HepG2 (cell line): ENCODE measurements around the gene SGSM1. TPM values are rescaled to one million over a fixed set of nuclear protein-coding genes. Genes with fewer than 3 reads are reported as not detected.

Experiments used
- ATAC-seq: fragments of 200-7000 bp; cut with Tn5 transposase; 3 replicates; pipeline ENCODE4 v1.9.1; 2020; ENCODE audit warnings: mild to moderate bottlenecking, moderate library complexity
- BruUV-seq: library from RNA; stranded (reverse); fragments of 400-500 nt; replicated peaks from 2 replicates; lab custom pipeline; 2021; lab: Mats Ljungman, UMichigan
- CTCF ChIA-PET: fragments of 300-600 bp; formaldehyde crosslinking; extraction: SDS; loops from one replicate; lab custom pipeline; 2021; ENCODE audit warnings: low total read pairs, inconsistent platforms, low intra/inter-chr PET ratio; lab: Yijun Ruan, JAX
- POLR2A ChIA-PET: fragments of 350-600 bp; sonication (Branson Sonifier 250); formaldehyde crosslinking; loops from one replicate; lab custom pipeline; 2020; ENCODE audit warnings: antibody characterized with exemption, inconsistent platforms; lab: Yijun Ruan, JAX
- DNase-seq: peaks from one replicate; pipeline ENCODE4 v3.0.0-alpha.2; 2015; ENCODE audit warnings: low spot score
- FAIRE-seq: peaks from 3 replicates; lab custom pipeline; 2011; peaks lifted over from hg19 to GRCh38; lab: Jason Lieb, UNC
- H2AFZ ChIP-seq: one replicate; pipeline ENCODE4 v1.6.1; 2011; ENCODE audit warnings: low read length, inconsistent platforms
- H3K27ac ChIP-seq: fragments of 300-600 bp; 3 replicates; pipeline ENCODE4 v1.8.0; 2011; ENCODE audit warnings: mixed run types, mild to moderate bottlenecking, mixed read lengths, low read length, inconsistent platforms; ENCODE audit not compliant: insufficient read depth; ENCODE audit errors: extremely low read length
- H3K27me3 ChIP-seq, 2 experiments: fragments of 200-600 bp in 1 of 2; 2 replicates in 1 of 2; 3 replicates in 1 of 2; pipeline versions ENCODE4 v1.6.0 to v1.8.0; 2011; ENCODE audit warnings: low read length in 2 of 2, mild to moderate bottlenecking in 2 of 2, moderate library complexity in 2 of 2, inconsistent platforms in 1 of 2; ENCODE audit not compliant: insufficient read depth in 2 of 2, control insufficient read depth in 1 of 2
- H3K36me3 ChIP-seq, 2 experiments: fragments of 200-600 bp in 1 of 2; replicated peaks in 1 of 2; 2 replicates in 1 of 2; 3 replicates in 1 of 2; pipeline versions ENCODE4 v1.5.1 to v1.8.0; 2011; ENCODE audit warnings: low read length in 2 of 2, inconsistent platforms in 1 of 2; ENCODE audit not compliant: insufficient read depth in 2 of 2, control insufficient read depth in 1 of 2
- H3K4me1 ChIP-seq: 2 replicates; pipeline ENCODE4 v1.5.1; 2012; ENCODE audit warnings: low read length, inconsistent platforms; ENCODE audit not compliant: insufficient read depth
- H3K4me2 ChIP-seq: 2 replicates; pipeline ENCODE4 v1.6.0; 2011; ENCODE audit warnings: low read depth, low read length, inconsistent platforms
- H3K4me3 ChIP-seq, 3 experiments: fragments of 200-600 bp in 1 of 3; sonication (generic), shearing (Covaris generic) in 1 of 3; replicated peaks in 1 of 3; 2 replicates each; pipeline ENCODE4 v1.5.1; 2011 to 2016; ENCODE audit warnings: low read length in 3 of 3, inconsistent platforms in 2 of 3, low read depth in 2 of 3, mild to moderate bottlenecking in 2 of 3, control low read depth in 1 of 3, mixed read lengths in 1 of 3; ENCODE audit not compliant: insufficient read depth in 1 of 3
- H3K79me2 ChIP-seq: one replicate; pipeline ENCODE4 v1.6.1; 2011; ENCODE audit warnings: low read length, inconsistent platforms; ENCODE audit not compliant: insufficient read depth
- H3K9ac ChIP-seq: 2 replicates; pipeline ENCODE4 v1.6.0; 2011; ENCODE audit warnings: mild to moderate bottlenecking, low read depth, low read length, inconsistent platforms; ENCODE audit not compliant: insufficient read depth
- H3K9me3 ChIP-seq: 2 replicates; pipeline ENCODE4 v1.5.1; 2012; ENCODE audit warnings: mild to moderate bottlenecking, low read length
- H4K20me1 ChIP-seq: 2 replicates; pipeline ENCODE4 v1.6.0; 2011; ENCODE audit warnings: inconsistent platforms, mild to moderate bottlenecking, low read length, moderate library complexity; ENCODE audit not compliant: insufficient read depth
- ETV5 ChIP-seq: IDR thresholded peaks from 2 replicates; pipeline ENCODE4 v1.6.1; 2018; ENCODE audit warnings: missing biosample characterization, missing genetic modification reagents, inconsistent platforms, borderline replicate concordance
- MAFF ChIP-seq: IDR thresholded peaks from 2 replicates; pipeline ENCODE4 v1.6.1; 2011; ENCODE audit warnings: low read depth, low read length, improper control_type of control experiment
- MED8 ChIP-seq: sonication (generic); formaldehyde crosslinking; IDR thresholded peaks from 2 replicates; pipeline ENCODE4 v1.8.1; 2023; ENCODE audit warnings: mild to moderate bottlenecking, missing genetic modification reagents; ENCODE audit not compliant: insufficient replicate concordance
- NKX3-1 ChIP-seq: sonication (generic); formaldehyde crosslinking; IDR thresholded peaks from 2 replicates; pipeline ENCODE4 v1.5.0; 2020; ENCODE audit warnings: missing genetic modification reagents
- PHB2 ChIP-seq: fragments of 450-650 bp; IDR thresholded peaks from 2 replicates; pipeline ENCODE4 v1.6.1; 2018; ENCODE audit not compliant: partially characterized antibody
- POLR2A ChIP-seq, 2 experiments: IDR thresholded peaks; 2 replicates each; pipeline ENCODE4 v1.6.1; 2011; ENCODE audit warnings: low read depth in 2 of 2, low read length in 2 of 2, mild to moderate bottlenecking in 1 of 2, moderate library complexity in 1 of 2; ENCODE audit not compliant: insufficient read depth in 1 of 2
- ZNF460 ChIP-seq: sonication (generic); formaldehyde crosslinking; IDR thresholded peaks from 2 replicates; pipeline ENCODE4 v1.5.1; 2020; ENCODE audit warnings: missing genetic modification reagents, mild to moderate bottlenecking, borderline replicate concordance
- ZNF768 ChIP-seq: sonication (generic); formaldehyde crosslinking; IDR thresholded peaks from 2 replicates; pipeline ENCODE4 v1.4.0; 2020; ENCODE audit warnings: missing genetic modification reagents
- ZSCAN25 ChIP-seq: sonication (generic); formaldehyde crosslinking; IDR thresholded peaks from 2 replicates; pipeline ENCODE4 v1.8.0; 2022; ENCODE audit warnings: mild to moderate bottlenecking, missing genetic modification reagents
- WGBS: methylation state at CpG from one replicate; pipeline ENCODE4 v1.1.6; 2017; ENCODE audit warnings: low lambda C conversion rate; 5-methylcytosine and 5-hydroxymethylcytosine counted together
- in situ Hi-C: cut with HindIII; loops from 2 replicates; pipeline ENCODE4 v1.10.0; 2017; ENCODE audit warnings: low pct_unique_long_range_greater_than_20kb; ENCODE audit not compliant: extremely low pct_ligation_motif_present
- intact Hi-C: fragments of 100-400 bp; cut with micrococcal nuclease; formaldehyde crosslinking; loops from one replicate; pipeline ENCODE4 v1.10.0; 2022; ENCODE audit not compliant: unreplicated experiment
- polyA plus RNA-seq, 8 experiments: library from polyadenylated mRNA; depleted of rRNA in 3 of 8; stranded (reverse) in 7 of 8; unstranded in 1 of 8; fragments of >200 nt; fragmentation: Illumina TruSeq in 4 of 8; extraction: Trizol in 4 of 8; gene quantifications; 2 replicates each; pipeline versions ENCODE4 v1.2.1 to v1.2.3, GENCODE V29; 2011 to 2016; ENCODE audit warnings: low read depth in 4 of 8, missing spikeins in 1 of 8, mixed read lengths in 1 of 8; ENCODE audit not compliant: insufficient read depth in 1 of 8
- total RNA-seq, 5 experiments: library from RNA; depleted of rRNA; stranded (reverse); fragments of >200 nt; fragmentation: Illumina TruSeq; extraction: Trizol; gene quantifications; 2 replicates each; pipeline ENCODE4 v1.2.3, GENCODE V29; 2016; ENCODE audit warnings: low read depth in 1 of 5
- TF ChIP-seq, protein P1 (sequence below): IDR thresholded peaks from 2 replicates; pipeline ENCODE4 v1.6.1; 2016; ENCODE audit warnings: control low read depth
- TF ChIP-seq, protein P2 (sequence below): sonication (generic); formaldehyde crosslinking; IDR thresholded peaks from 2 replicates; pipeline ENCODE4 v1.4.0; 2020; ENCODE audit warnings: missing genetic modification reagents

Gene SGSM1
- total and polyA plus RNA-seq, 2 of the 13 experiments (the other 11 are each of a cell fraction or from before 2014, with no cell fraction given): 0.07 TPM; not detected in 1

DNA sequence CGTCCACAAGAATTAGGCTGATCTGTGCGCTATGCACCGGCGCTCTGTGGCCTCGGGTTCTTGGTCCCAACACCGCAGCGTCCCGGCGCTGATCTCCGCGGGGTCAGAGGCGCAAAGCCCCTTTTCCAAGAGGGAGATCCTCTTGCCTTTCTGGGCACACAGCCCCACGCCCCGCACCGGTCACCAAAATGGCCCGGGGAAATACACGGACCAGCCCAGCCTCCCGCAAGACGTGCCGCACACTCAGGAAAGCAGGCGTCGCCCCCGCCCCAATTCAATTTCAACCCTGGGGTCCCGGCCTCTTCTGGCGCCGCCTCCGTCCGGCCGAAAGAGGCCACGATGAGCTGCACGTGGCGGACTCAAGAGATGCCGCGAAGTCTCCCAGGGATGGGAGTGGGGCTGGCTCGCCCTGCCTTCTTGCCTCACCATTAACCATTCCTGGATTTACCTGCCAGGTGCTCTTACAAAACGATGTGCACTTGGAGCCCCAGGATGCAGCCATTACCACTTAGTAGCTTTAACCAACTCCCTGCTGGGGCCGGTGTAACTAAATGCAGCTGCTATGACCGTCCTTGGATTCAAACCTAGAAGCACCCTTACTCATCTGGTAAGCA is 42.0 kb upstream of the SGSM1 start:
- no peaks in the 10 kb centered on the region for H3K9me3 ChIP-seq
- H3K27me3 ChIP-seq: peaks cover 1 to 31% of the 10 kb centered on the region in 2 experiments; a peak in 4 of 5 replicates
- in situ Hi-C loops (loop anchor here (25.0 kb wide), 2 partner anchors 102 to 273 kb away; no protein-coding TSS in a partner anchor), intact Hi-C loops (no loop called here)
- H3K36me3 ChIP-seq: no peaks in the 10 kb centered on the region
- no peak overlapping the region for H3K4me2 ChIP-seq
- CTCF ChIA-PET: no interaction called here
- no peaks in the 10 kb centered on the region for H3K4me1 ChIP-seq
- no peaks in the 10 kb centered on the region for H3K79me2 ChIP-seq
- H2AFZ ChIP-seq: no peak overlapping the region
- no peak for TF ChIP-seq PHB2
- TF ChIP-seq POLR2A (IDR thresholded peaks at IDR 0.05; ENCODE audit: insufficient read depth in 1 of 2, low read depth in 2 of 2, low read length in 2 of 2): no peak
- TF ChIP-seq, all 625 proteins: peak for 0
- Histone ChIP-seq H3K27ac (no peak overlapping the region), H3K4me3 (no peak overlapping the region), H4K20me1 (no peaks in the 10 kb centered on the region), H3K9ac (no peak overlapping the region)
- no peak for FAIRE-seq
- WGBS: 65% methylated on average over 38 of the region's 38 CpGs
- DNase-seq: no peak
- POLR2A ChIA-PET: no interaction called here
- no TSS peak for BruUV-seq
- no peak for ATAC-seq

DNA sequence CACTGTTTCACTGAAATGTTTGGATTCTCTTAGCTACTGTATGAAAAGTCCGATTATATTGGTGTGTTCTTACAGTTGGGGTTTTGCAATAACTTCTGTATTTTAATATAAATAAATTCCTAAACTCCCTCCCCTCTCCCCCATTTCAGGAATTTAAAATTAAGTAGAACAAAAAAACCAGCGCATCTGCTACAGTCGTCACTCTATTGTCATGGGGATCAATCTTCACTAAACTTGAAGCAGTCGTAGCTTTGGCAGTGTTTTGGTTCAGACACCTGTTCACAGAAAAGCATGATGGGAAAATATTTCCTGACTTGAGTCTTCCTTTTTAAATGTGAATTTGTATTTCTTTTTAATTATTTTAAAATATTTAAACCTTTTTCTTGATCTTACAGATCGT is 40.8 kb upstream of the SGSM1 start:
- no peaks in the 10 kb centered on the region for H3K36me3 ChIP-seq
- H3K79me2 ChIP-seq: no peaks in the 10 kb centered on the region
- POLR2A ChIA-PET: no interaction called here
- no TSS peak for BruUV-seq
- H3K27me3 ChIP-seq: peaks cover 1 to 24% of the 10 kb centered on the region in 2 experiments; a peak in 4 of 5 replicates
- 15% methylated on average over 5 of the region's 5 CpGs for WGBS
- no peak overlapping the region for H3K9ac ChIP-seq
- H3K4me2 ChIP-seq: no peak overlapping the region
- FAIRE-seq: no peak
- in situ Hi-C loops: loop anchor here (25.0 kb wide), 2 partner anchors 103 to 272 kb away; no protein-coding TSS in a partner anchor
- no peak for ATAC-seq
- CTCF ChIA-PET: no interaction called here
- no peak overlapping the region for H3K27ac ChIP-seq
- H2AFZ ChIP-seq: no peak overlapping the region
- no peaks in the 10 kb centered on the region for H3K9me3 ChIP-seq
- no peak for DNase-seq
- H4K20me1 ChIP-seq: no peaks in the 10 kb centered on the region
- intact Hi-C loops: loop anchor here (5.0 kb wide), 1 partner anchor 292 kb away; no protein-coding TSS in a partner anchor
- no peaks in the 10 kb centered on the region for H3K4me1 ChIP-seq
- no peak overlapping the region for H3K4me3 ChIP-seq
- TF ChIP-seq, protein P1, sequence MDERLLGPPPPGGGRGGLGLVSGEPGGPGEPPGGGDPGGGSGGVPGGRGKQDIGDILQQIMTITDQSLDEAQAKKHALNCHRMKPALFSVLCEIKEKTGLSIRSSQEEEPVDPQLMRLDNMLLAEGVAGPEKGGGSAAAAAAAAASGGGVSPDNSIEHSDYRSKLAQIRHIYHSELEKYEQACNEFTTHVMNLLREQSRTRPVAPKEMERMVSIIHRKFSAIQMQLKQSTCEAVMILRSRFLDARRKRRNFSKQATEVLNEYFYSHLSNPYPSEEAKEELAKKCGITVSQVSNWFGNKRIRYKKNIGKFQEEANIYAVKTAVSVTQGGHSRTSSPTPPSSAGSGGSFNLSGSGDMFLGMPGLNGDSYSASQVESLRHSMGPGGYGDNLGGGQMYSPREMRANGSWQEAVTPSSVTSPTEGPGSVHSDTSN (CRISPR knock-in tag): no peak
- TF ChIP-seq ZSCAN25 (CRISPR knock-in tag) (no peak), MAFF (no peak), NKX3-1 (CRISPR knock-in tag) (no peak), ZNF460 (CRISPR knock-in tag) (no peak), ETV5 (no peak), ZNF768 (CRISPR knock-in tag) (no peak), MED8 (CRISPR knock-in tag) (no peak)
- TF ChIP-seq, protein P2, sequence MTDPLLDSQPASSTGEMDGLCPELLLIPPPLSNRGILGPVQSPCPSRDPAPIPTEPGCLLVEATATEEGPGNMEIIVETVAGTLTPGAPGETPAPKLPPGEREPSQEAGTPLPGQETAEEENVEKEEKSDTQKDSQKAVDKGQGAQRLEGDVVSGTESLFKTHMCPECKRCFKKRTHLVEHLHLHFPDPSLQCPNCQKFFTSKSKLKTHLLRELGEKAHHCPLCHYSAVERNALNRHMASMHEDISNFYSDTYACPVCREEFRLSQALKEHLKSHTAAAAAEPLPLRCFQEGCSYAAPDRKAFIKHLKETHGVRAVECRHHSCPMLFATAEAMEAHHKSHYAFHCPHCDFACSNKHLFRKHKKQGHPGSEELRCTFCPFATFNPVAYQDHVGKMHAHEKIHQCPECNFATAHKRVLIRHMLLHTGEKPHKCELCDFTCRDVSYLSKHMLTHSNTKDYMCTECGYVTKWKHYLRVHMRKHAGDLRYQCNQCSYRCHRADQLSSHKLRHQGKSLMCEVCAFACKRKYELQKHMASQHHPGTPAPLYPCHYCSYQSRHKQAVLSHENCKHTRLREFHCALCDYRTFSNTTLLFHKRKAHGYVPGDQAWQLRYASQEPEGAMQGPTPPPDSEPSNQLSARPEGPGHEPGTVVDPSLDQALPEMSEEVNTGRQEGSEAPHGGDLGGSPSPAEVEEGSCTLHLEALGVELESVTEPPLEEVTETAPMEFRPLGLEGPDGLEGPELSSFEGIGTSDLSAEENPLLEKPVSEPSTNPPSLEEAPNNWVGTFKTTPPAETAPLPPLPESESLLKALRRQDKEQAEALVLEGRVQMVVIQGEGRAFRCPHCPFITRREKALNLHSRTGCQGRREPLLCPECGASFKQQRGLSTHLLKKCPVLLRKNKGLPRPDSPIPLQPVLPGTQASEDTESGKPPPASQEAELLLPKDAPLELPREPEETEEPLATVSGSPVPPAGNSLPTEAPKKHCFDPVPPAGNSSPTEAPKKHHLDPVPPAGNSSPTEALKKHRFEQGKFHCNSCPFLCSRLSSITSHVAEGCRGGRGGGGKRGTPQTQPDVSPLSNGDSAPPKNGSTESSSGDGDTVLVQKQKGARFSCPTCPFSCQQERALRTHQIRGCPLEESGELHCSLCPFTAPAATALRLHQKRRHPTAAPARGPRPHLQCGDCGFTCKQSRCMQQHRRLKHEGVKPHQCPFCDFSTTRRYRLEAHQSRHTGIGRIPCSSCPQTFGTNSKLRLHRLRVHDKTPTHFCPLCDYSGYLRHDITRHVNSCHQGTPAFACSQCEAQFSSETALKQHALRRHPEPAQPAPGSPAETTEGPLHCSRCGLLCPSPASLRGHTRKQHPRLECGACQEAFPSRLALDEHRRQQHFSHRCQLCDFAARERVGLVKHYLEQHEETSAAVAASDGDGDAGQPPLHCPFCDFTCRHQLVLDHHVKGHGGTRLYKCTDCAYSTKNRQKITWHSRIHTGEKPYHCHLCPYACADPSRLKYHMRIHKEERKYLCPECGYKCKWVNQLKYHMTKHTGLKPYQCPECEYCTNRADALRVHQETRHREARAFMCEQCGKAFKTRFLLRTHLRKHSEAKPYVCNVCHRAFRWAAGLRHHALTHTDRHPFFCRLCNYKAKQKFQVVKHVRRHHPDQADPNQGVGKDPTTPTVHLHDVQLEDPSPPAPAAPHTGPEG (CRISPR knock-in tag): no peak
